HFFc6 (cell line): ENCODE data around the gene KHDRBS2. TPM values are rescaled to one million over a fixed set of nuclear protein-coding genes. Genes with fewer than 3 reads are reported as not detected.

Source experiments
- DNase-seq: peaks from one replicate; pipeline ENCODE4 v3.0.0-alpha.2; 2018
- H3K27ac Mint-ChIP-seq: 2 replicates; pipeline ENCODE4 v1.8.0; 2020; ENCODE audit warnings: mild to moderate bottlenecking, mixed read lengths
- H3K27me3 Mint-ChIP-seq: 2 replicates; pipeline ENCODE4 v1.8.0; 2021; ENCODE audit warnings: mild to moderate bottlenecking, moderate library complexity, mixed read lengths; ENCODE audit not compliant: insufficient read depth
- H3K36me3 Mint-ChIP-seq: 2 replicates; pipeline ENCODE4 v1.8.0; 2021; ENCODE audit warnings: low read depth, mixed read lengths
- H3K4me1 Mint-ChIP-seq: 2 replicates; pipeline ENCODE4 v1.8.0; 2020; ENCODE audit warnings: low read depth, mixed read lengths
- H3K4me3 Mint-ChIP-seq: 2 replicates; pipeline ENCODE4 v1.8.0; 2020; ENCODE audit warnings: mild to moderate bottlenecking, moderate library complexity, mixed read lengths
- H3K9me3 Mint-ChIP-seq: 2 replicates; pipeline ENCODE4 v1.8.0; 2020; ENCODE audit warnings: mild to moderate bottlenecking, mixed read lengths
- CTCF ChIP-seq: fragments of 200-600 bp; sonication (generic); IDR thresholded peaks from 2 replicates; pipeline ENCODE4 v1.5.0; 2021; ENCODE audit warnings: antibody characterized with exemption, mild to moderate bottlenecking
- total RNA-seq, 6 experiments: library from RNA; stranded (reverse); fragmentation: NEBNext Ultra II Directional; extraction: Animal tissue kit (Norgen Biotek cat#: 25700); gene quantifications; 2 replicates in 1 of 6; 3 replicates in 5 of 6; pipeline ENCODE4 v1.2.3, GENCODE V29; 2021

Gene KHDRBS2
- total RNA-seq, 6 experiments from 2014 or later: not detected

DNA sequence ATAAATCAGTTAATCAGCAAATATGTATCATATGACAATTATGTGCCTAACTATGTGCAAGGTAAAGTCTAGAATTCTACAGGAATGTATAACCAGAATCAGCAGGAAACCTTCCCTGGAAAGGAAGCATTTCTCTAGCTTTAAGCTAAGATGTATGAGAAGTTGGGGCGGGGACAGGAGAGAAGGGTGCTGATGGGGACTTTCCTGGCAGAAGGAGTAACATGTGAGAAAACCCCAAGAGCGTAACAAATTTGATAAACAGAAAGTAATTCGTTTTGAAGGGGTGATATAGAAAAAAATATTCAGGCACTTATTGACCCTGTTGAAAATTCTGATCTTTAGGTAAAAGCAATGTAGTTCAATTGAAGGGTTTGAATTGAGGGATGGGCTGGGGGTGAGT lies 226.1 kb downstream of the KHDRBS2 start:
- TF ChIP-seq CTCF: no peak
- Mint-ChIP-seq H3K4me3 (no peak overlapping the region), H3K27ac (no peak overlapping the region), H3K27me3 (no peaks in the 10 kb centered on the region; the same call in 1 of the 2 replicates), H3K4me1 (no peaks in the 10 kb centered on the region), H3K36me3 (no peaks in the 10 kb centered on the region), H3K9me3 (peaks cover 19% of the 10 kb centered on the region)
- DNase-seq: no peak

GRCh38 chr6:62057300-62057699 lies 228.7 kb downstream of the KHDRBS2 start:
- Mint-ChIP-seq H3K36me3 (no peaks in the 10 kb centered on the region), H3K4me3 (no peak overlapping the region), H3K27ac (no peak overlapping the region), H3K27me3 (no peaks in the 10 kb centered on the region; the same call in 1 of the 2 replicates), H3K4me1 (no peaks in the 10 kb centered on the region), H3K9me3 (peaks cover 21% of the 10 kb centered on the region)
- TF ChIP-seq CTCF: no peak
- DNase-seq: no peak

GRCh38 chr6:62045502-62045901 lies 240.5 kb downstream of the KHDRBS2 start:
- Mint-ChIP-seq H3K36me3 (no peaks in the 10 kb centered on the region), H3K4me1 (no peaks in the 10 kb centered on the region), H3K4me3 (no peak overlapping the region), H3K9me3 (peaks cover 22% of the 10 kb centered on the region; the same call in 1 of the 2 replicates), H3K27me3 (no peaks in the 10 kb centered on the region), H3K27ac (no peak overlapping the region)
- no peak for TF ChIP-seq CTCF
- DNase-seq: no peak

DNA sequence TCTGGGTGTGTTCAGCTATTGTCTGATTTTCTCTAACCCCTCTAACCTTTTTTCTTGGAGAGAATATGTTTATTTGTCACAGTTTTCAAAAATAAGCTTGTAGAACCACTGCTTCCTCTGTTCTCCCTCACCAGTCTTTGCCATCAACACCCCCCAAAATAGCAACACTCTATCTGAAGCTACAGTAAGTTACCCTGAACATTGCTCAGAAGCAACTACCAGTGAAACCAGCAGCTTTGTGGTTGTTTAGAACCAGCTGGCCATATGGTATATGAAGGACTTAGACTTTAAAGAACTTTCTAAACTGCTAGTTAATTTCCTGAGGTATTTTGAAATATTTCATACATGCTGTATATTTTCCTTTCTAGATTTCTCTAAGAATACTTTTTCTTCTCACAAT lies 242.9 kb downstream of the KHDRBS2 start:
- no peak for TF ChIP-seq CTCF
- Mint-ChIP-seq H3K27me3 (no peaks in the 10 kb centered on the region; the same call in 1 of the 2 replicates), H3K27ac (no peak overlapping the region), H3K4me1 (no peaks in the 10 kb centered on the region), H3K9me3 (peaks cover 7% of the 10 kb centered on the region), H3K4me3 (no peak overlapping the region), H3K36me3 (no peaks in the 10 kb centered on the region)
- no peak for DNase-seq

DNA sequence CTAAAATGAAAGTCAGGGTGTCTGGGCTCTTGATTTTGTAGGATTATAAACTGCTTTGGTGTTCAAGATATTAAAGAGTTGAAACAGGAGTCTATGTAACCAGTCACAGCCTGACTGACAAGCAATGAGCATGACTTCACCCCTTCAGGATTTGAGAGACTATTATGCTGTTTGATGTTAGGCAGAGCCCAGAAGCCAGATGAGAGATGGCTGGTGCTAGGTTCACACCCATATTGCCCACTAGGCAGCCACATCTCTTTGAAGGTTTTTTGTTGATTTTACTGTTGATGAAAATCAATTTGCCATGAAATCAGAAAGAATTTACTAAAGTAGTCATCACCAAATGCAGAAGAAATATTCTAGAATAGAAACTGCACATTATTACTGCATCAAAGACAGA lies 243.6 kb downstream of the KHDRBS2 start:
- DNase-seq: no peak
- TF ChIP-seq CTCF: no peak
- H3K36me3 Mint-ChIP-seq: no peaks in the 10 kb centered on the region
- H3K4me3 Mint-ChIP-seq: no peak overlapping the region
- H3K27ac Mint-ChIP-seq: no peak overlapping the region
- peaks cover 7% of the 10 kb centered on the region for H3K9me3 Mint-ChIP-seq
- H3K27me3 Mint-ChIP-seq: no peaks in the 10 kb centered on the region; the same call in 1 of the 2 replicates
- no peaks in the 10 kb centered on the region for H3K4me1 Mint-ChIP-seq

DNA sequence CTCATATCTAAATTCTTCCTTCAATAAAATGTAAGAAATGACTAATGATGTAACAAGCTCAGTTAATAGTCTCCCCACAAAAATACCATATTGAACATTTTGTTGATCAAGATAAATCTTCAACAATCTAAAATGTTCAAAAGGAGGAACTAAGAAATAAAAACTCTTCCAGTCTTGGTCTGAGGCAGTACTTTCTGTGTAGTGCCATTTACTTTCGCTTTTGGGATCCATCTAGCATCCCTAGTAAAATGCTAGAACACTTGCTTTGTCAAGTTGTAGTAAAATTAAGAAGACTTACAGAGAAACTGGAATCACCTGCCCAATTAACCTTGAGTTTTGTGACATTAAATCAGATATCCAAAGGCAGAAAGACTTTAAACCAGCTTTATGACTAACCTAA lies 246.4 kb downstream of the KHDRBS2 start:
- no peaks in the 10 kb centered on the region for H3K36me3 Mint-ChIP-seq
- no peaks in the 10 kb centered on the region; the same call in 1 of the 2 replicates for H3K27me3 Mint-ChIP-seq
- no peaks in the 10 kb centered on the region for H3K4me1 Mint-ChIP-seq
- H3K4me3 Mint-ChIP-seq: no peak overlapping the region
- H3K27ac Mint-ChIP-seq: no peak overlapping the region
- DNase-seq: no peak
- peaks cover 7% of the 10 kb centered on the region for H3K9me3 Mint-ChIP-seq
- TF ChIP-seq CTCF: no peak
